ENCODE results near the gene ZDHHC14. TPM values are rescaled to one million over a fixed set of nuclear protein-coding genes. Genes with fewer than 3 reads are reported as not detected.

The ZDHHC14 gene
- total RNA-seq, 2 experiments from 2014 or later: 1.7 to 2.5 TPM

GRCh38 chr6:157346373-157346772 lies 34.6 kb upstream of the ZDHHC14 start:
- Mint-ChIP-seq H3K4me1 (ENCODE audit: low read depth) (no peaks in the 10 kb centered on the region), H3K9me3 (no peaks in the 10 kb centered on the region), H3K4me3 (no peak overlapping the region), H3K27ac (no peak overlapping the region), H3K27me3 (peaks cover 42% of the 10 kb centered on the region), H3K36me3 (ENCODE audit: low read depth) (no peaks in the 10 kb centered on the region)
- CTCF ChIA-PET: interaction anchor here (1.4 kb wide), 1 partner anchor 11 kb away, joined by 3 read pairs; no protein-coding TSS in a partner anchor
- DNase-seq: no peak
- no peak for ATAC-seq
- TF ChIP-seq CTCF (IDR thresholded peaks at IDR 0.05): no peak
- intact Hi-C loops (cut with micrococcal nuclease): no loop called here
- POLR2A ChIA-PET: no interaction called here

GRCh38 chr6:157358287-157358686 lies 22.7 kb upstream of the ZDHHC14 start:
- Mint-ChIP-seq H3K4me1 (ENCODE audit: low read depth) (no peaks in the 10 kb centered on the region), H3K4me3 (no peak overlapping the region), H3K9me3 (no peaks in the 10 kb centered on the region), H3K27me3 (peaks cover 22% of the 10 kb centered on the region), H3K27ac (no peak overlapping the region), H3K36me3 (ENCODE audit: low read depth) (no peaks in the 10 kb centered on the region)
- DNase-seq (no peak), ATAC-seq (no peak)
- TF ChIP-seq CTCF (IDR thresholded peaks at IDR 0.05): no peak
- ChIA-PET CTCF (no interaction called here), POLR2A (no interaction called here)
- intact Hi-C loops (cut with micrococcal nuclease): no loop called here

GRCh38 chr6:157361886-157362285 lies 19.1 kb upstream of the ZDHHC14 start:
- CTCF ChIA-PET: interaction anchor here (1.2 to 2.2 kb wide), 2 partner anchors 9 to 26 kb away, joined by 3 to 8 read pairs; no protein-coding TSS in a partner anchor
- Mint-ChIP-seq H3K36me3 (ENCODE audit: low read depth) (no peaks in the 10 kb centered on the region), H3K4me1 (ENCODE audit: low read depth) (no peaks in the 10 kb centered on the region), H3K4me3 (no peak overlapping the region), H3K27me3 (peaks cover 29% of the 10 kb centered on the region), H3K27ac (no peak overlapping the region), H3K9me3 (no peaks in the 10 kb centered on the region)
- DNase-seq: no peak
- TF ChIP-seq CTCF (IDR thresholded peaks at IDR 0.05): no peak
- ATAC-seq: no peak
- intact Hi-C loops (cut with micrococcal nuclease): no loop called here
- POLR2A ChIA-PET: no interaction called here

- no peak overlapping the region for H3K27ac Mint-ChIP-seq
Observed at GRCh38 chr6:157364705-157365104, 16.3 kb upstream of the ZDHHC14 start.

GRCh38 chr6:157366648-157367047 lies 14.3 kb upstream of the ZDHHC14 start:
- Mint-ChIP-seq H3K27me3 (peaks cover 33% of the 10 kb centered on the region), H3K9me3 (no peaks in the 10 kb centered on the region), H3K36me3 (ENCODE audit: low read depth) (no peaks in the 10 kb centered on the region), H3K4me3 (no peak overlapping the region), H3K4me1 (ENCODE audit: low read depth) (peaks cover 21% of the 10 kb centered on the region), H3K27ac (no peak overlapping the region)
- ATAC-seq: no peak
- POLR2A ChIA-PET: no interaction called here
- CTCF ChIA-PET: no interaction called here
- intact Hi-C loops (cut with micrococcal nuclease): no loop called here
- no peak for DNase-seq
- no peak for TF ChIP-seq CTCF (IDR thresholded peaks at IDR 0.05)

More at GRCh38 chr6:157364705-157365104, 16.3 kb upstream of the ZDHHC14 start:
- ATAC-seq: no peak
- ChIA-PET POLR2A (interaction anchor here (0.7 kb wide), 1 partner anchor 1790 kb away, joined by 3 read pairs; no protein-coding TSS in a partner anchor), CTCF (interaction anchor here (0.8 to 1.3 kb wide), 2 partner anchors 38 to 41 kb away, joined by 3 read pairs; no protein-coding TSS in a partner anchor)
- no peaks in the 10 kb centered on the region for H3K36me3 Mint-ChIP-seq (ENCODE audit: low read depth)
- no peaks in the 10 kb centered on the region for H3K9me3 Mint-ChIP-seq
- H3K4me3 Mint-ChIP-seq: no peak overlapping the region
- H3K27me3 Mint-ChIP-seq: peaks cover 29% of the 10 kb centered on the region
- intact Hi-C loops (cut with micrococcal nuclease): no loop called here
- peaks cover 16% of the 10 kb centered on the region for H3K4me1 Mint-ChIP-seq (ENCODE audit: low read depth)
- no peak for TF ChIP-seq CTCF (IDR thresholded peaks at IDR 0.05)
- no peak for DNase-seq

Data from activated CD8-positive, alpha-beta T cell treated with anti-CD3 and anti-CD28 coated beads for 36 hours (primary cell).